ENCODE data around the gene ATRX. TPM values are rescaled to one million over a fixed set of nuclear protein-coding genes. Genes with fewer than 3 reads are reported as not detected.
"Not testable (repeated sequence)": the region's sequence is repeated elsewhere in the genome, so short reads cannot be mapped to it uniquely, and the experiment has no call there.

ATRX gene
- total and polyA plus RNA-seq, 2 experiments from 2014 or later: 162 to 179 TPM

DNA sequence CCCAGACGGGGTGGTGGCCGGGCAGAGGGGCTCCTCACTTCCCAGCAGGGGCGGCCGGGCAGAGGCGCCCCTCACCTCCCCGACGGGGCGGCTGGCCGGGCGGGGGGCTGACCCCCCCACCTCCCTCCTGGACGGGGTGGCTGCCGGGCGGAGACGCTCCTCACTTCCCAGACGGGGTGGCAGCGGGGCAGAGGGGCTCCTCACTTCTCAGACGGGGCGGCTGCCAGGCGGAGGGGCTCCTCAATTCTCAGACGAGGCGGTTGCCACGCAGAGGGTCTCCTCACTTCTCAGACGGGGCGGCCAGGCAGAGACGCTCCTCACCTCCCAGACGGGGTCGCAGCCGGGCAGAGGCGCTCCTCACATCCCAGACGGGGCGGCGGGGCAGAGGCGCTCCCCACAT, 19.8 kb downstream of the ATRX start:
- H3F3A ChIP-seq (replicated peaks; ENCODE audit: low read depth); ATAC-seq; DNase-seq (ENCODE audit: low spot score); H3K9me2 ChIP-seq (ENCODE audit: insufficient read depth); H3K27me3 Mint-ChIP-seq (ENCODE audit: insufficient read depth, low read depth, poor library complexity); H3K4me3 Mint-ChIP-seq; H3K4me3 ChIP-seq; H3K4me1 Mint-ChIP-seq; H3K27ac Mint-ChIP-seq; H2AFZ ChIP-seq; H3K9me3 Mint-ChIP-seq; H3K27ac ChIP-seq (ENCODE audit: low read depth); H3K27me3 ChIP-seq (ENCODE audit: insufficient read depth); H3K36me3 ChIP-seq (ENCODE audit: insufficient read depth); H3K4me2 ChIP-seq; H3K4me1 ChIP-seq (ENCODE audit: insufficient read depth): not testable (repeated sequence)
- peaks cover 84% of the 10 kb centered on the region for H3K79me2 ChIP-seq (replicated peaks; ENCODE audit: insufficient read depth)
- H4K20me1 ChIP-seq (replicated peaks; ENCODE audit: insufficient read depth): peaks cover 28% of the 10 kb centered on the region
- peaks cover 12% of the 10 kb centered on the region for H3K36me3 Mint-ChIP-seq (ENCODE audit: low read depth)

DNA sequence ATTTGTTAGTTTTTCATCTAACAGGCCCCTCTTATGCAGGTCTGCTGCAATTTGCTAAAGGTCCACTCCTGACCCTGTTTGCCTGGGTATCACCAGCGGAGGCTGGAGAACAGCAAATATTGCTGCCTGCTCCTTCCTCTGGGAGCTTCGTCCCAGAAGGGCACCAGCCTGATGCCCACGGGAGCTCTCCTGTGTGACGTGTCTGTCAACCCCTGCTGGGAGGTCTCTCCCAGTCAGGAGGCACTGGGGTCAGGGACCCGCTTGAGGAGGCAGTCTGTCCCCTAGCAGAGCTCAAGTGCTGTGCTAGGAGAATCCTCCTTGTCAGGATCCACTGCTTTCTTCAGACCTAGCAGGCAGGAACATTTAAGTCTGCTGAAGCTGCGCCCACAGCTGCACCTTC, 30.5 kb downstream of the ATRX start:
- Histone ChIP-seq H3K9me2 (ENCODE audit: insufficient read depth) (no peaks in the 10 kb centered on the region), H3K4me2 (no peak overlapping the region), H3K36me3 (ENCODE audit: insufficient read depth) (no peaks in the 10 kb centered on the region), H3K4me1 (ENCODE audit: insufficient read depth) (no peaks in the 10 kb centered on the region), H3K27ac (ENCODE audit: low read depth) (no peak overlapping the region), H3K27me3 (ENCODE audit: insufficient read depth) (no peaks in the 10 kb centered on the region), H3K79me2 (replicated peaks; ENCODE audit: insufficient read depth) (peaks cover 92% of the 10 kb centered on the region), H3F3A (replicated peaks; ENCODE audit: low read depth) (no peaks in the 10 kb centered on the region), H3K4me3 (no peak overlapping the region), H2AFZ (no peak overlapping the region), H4K20me1 (replicated peaks; ENCODE audit: insufficient read depth) (peaks cover 3% of the 10 kb centered on the region; the same call in 1 of the 2 replicates)
- Mint-ChIP-seq H3K27ac (no peak overlapping the region), H3K4me3 (no peak overlapping the region), H3K27me3 (ENCODE audit: insufficient read depth, low read depth, poor library complexity) (no peaks in the 10 kb centered on the region), H3K4me1 (no peaks in the 10 kb centered on the region), H3K9me3 (peaks cover 11% of the 10 kb centered on the region; the same call in 2 of the 3 replicates), H3K36me3 (ENCODE audit: low read depth) (peaks cover 38% of the 10 kb centered on the region; the same call in 2 of the 3 replicates)
- no peak for DNase-seq (ENCODE audit: low spot score)
- ATAC-seq: no peak
- TF ChIP-seq, protein P1, sequence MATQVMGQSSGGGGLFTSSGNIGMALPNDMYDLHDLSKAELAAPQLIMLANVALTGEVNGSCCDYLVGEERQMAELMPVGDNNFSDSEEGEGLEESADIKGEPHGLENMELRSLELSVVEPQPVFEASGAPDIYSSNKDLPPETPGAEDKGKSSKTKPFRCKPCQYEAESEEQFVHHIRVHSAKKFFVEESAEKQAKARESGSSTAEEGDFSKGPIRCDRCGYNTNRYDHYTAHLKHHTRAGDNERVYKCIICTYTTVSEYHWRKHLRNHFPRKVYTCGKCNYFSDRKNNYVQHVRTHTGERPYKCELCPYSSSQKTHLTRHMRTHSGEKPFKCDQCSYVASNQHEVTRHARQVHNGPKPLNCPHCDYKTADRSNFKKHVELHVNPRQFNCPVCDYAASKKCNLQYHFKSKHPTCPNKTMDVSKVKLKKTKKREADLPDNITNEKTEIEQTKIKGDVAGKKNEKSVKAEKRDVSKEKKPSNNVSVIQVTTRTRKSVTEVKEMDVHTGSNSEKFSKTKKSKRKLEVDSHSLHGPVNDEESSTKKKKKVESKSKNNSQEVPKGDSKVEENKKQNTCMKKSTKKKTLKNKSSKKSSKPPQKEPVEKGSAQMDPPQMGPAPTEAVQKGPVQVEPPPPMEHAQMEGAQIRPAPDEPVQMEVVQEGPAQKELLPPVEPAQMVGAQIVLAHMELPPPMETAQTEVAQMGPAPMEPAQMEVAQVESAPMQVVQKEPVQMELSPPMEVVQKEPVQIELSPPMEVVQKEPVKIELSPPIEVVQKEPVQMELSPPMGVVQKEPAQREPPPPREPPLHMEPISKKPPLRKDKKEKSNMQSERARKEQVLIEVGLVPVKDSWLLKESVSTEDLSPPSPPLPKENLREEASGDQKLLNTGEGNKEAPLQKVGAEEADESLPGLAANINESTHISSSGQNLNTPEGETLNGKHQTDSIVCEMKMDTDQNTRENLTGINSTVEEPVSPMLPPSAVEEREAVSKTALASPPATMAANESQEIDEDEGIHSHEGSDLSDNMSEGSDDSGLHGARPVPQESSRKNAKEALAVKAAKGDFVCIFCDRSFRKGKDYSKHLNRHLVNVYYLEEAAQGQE (IDR thresholded peaks at IDR 0.05; ENCODE audit: unreplicated experiment): no peak
- TF ChIP-seq ZNF114 (CRISPR knock-in tag; IDR thresholded peaks at IDR 0.05) (no peak), STAT1 (IDR thresholded peaks at IDR 0.05; ENCODE audit: unreplicated experiment) (no peak), CTCF (conservative IDR thresholded peaks at IDR 0.05; ENCODE audit: low read depth in 2 of 2) (no peak), ZNF462 (CRISPR knock-in tag; IDR thresholded peaks at IDR 0.05) (no peak), JUNB (IDR thresholded peaks at IDR 0.05; ENCODE audit: unreplicated experiment) (no peak), POLR2AphosphoS5 (IDR thresholded peaks at IDR 0.05; ENCODE audit: low read depth) (no peak), CREB1 (CRISPR knock-in tag; IDR thresholded peaks at IDR 0.05; ENCODE audit: low read depth) (no peak), ZNF331 (CRISPR knock-in tag; IDR thresholded peaks at IDR 0.05; ENCODE audit: low read depth) (no peak), EZH2phosphoT487 (IDR thresholded peaks at IDR 0.05; ENCODE audit: unreplicated experiment) (no peak), EZH2 (IDR thresholded peaks at IDR 0.05; ENCODE audit: low read depth, unreplicated experiment) (no peak)

Measured in GM23338 (cell line).